NCI-H1930 (cell line): Measurements from ENCODE around the gene BIRC7.

Experiments used
- DNase-seq, 2 experiments: peaks; one replicate each; lab custom pipeline; 2025; lab: John Stamatoyannopoulos, UW

The BIRC7 gene

DNA sequence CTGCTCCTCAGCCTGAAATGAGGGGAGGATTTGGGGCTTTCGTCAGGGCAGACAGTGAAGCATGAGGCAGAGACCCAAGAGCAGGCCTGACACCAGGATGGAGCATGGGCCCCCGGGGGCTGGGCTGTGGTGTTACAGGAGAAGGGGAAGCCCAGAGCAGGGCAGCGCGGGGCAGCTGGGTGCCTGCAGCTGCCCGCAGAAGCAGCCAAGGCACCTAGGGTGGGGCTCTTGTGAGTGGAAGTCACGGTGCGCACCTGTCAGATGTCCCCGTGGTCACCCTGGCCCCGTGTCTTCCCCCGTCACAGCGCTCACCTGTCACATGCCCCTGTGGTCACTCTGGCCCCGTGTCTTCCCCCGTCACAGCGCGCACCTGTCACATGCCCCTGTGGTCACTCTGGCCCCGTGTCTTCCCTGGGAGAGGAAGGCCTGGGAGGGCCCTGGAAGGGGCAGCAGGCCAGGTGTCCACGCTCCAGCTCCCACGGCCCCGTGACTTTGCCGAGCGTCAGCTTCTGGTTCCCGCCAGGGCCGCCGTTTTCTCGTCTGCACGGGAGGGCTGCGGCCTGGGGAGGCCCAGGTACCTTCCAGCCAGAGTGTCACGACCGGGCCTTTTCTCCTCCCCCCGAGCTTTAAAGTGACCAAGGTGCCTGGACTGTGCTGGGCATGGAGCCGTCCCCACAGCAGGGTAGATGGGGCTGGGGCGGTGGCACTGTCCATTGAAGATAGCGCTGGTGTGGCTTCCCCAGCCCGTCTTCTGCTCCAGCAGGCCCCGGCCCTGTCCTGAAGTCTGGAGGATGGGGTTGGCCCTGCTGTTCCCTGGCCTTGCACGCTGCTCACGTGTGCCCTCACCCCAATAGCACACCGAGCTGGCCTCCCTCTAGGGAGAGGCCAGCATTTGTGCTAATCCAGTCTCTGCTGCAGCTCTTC lies 46.3 kb downstream of the BIRC7 start:
- DNase-seq, result no peak

DNA sequence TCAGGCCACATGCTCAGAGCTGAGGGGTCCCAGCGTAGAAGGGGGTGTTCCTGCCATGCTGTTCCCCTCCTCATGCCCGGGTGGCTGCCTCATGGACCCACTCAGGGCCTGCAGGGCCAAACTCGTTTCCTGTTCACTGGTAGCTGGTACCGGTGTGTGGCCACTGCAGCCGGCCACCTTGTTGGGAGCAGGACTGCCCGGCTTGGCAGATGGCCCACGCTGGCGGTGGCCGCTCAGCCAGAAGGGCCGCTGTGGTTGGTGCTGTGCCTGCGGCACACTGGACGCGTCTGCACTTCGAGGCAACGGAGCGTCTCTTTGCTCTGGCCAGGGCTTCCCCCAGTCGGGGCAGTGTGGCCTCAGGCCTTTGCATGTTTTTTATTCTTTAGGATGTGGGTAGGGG lies 47.2 kb downstream of the BIRC7 start:
- DNase-seq, result no peak

DNA sequence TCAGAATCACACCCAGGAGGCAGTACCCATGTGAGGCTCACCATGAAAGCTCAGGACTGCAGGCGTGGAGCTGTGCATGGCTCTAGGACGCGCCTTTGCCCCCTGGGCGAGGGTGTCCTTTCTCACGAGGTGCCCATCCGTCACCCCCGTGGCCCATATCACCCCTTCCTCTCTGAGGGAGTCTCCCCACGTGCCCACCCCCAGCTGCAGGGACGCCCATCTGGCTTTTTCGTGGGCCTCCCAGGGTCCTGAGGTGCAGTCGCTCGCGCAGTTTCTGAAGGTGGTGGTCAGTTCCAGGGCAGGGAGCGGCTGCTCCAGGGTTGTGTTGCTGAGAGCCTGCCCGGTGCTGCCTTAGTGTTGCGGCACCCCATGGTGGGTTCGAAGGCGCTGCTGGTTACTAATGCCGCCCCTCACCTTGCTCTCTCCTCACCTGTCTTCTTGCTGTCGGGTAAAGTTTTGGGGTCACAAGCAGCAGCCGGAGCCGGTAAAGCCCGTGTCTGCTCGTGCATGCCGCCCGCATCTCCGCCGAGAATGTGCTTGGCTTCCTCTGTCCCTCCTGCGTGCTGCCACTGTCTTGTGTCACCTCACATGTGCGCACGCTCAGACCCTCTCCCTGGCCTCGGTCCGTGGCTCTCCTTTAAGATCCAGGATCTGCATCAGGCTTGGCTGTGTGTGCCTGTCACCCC lies 47.8 kb downstream of the BIRC7 start:
- DNase-seq, result no peak

DNA sequence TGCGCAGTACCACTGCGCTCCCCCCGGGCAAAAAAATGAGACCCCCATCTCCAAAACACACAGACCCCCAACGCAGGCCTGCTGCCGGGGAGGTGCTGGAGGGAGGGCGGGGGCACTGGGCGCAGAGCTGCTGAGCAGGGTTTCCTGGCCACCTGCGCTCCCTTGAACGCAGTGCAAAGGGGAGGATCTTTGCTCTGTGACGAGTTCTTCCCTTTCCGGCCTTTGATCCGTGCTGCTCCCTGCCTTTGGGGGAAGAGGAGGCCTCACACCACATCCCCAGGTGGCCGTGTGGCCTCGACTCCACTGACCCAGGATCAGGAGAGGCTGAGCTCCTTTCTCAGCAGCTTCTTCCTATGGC lies 48.4 kb downstream of the BIRC7 start:
- DNase-seq, result no peak

DNA sequence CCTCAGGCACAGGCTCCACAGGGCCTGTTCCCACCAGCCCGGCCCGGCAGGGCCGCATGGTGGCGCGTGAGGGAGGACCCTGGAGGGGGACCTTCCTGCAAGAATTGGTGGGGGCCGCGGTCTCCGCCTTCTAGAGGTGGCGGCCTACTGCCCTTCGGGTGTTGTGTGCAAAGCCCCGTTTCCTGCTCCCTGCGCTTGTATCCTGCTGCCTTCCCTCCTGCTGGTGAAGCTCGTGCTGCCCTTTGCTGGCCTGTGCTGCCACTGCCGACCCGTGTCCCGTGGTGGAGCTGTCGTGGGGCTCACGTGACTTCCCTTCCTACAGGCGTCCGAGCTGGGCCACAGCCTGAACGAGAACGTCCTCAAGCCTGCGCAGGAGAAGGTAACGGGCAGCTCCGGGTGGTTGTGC lies 48.8 kb downstream of the BIRC7 start:
- no peak for DNase-seq

DNA sequence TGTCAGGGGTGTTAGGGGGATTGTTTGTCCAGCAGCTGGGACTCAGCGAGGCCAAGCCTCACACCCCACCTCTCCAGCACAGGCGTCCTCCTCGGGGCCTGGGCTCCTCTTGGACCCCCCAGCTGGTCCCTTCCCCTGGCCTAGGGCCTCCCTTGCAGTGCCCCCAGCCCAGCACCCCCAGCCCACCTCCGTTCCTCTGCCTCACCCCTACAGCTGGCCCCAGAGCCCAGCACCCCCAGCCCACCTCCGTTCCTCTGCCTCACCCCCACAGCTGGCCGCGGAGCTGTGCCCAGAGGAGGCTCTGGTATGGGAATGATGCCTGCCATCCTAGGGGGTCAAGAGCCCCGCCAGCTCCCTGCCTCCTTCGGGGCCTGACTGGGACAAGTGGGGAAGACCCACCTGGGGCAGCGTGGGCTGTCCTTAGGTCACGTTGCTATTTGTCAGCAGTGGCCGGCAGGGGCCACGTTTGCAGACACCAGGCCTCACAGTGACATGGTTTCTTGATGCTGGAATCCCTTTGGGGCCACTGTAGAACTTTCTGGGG lies 49.3 kb downstream of the BIRC7 start:
- DNase-seq, result no peak

DNA sequence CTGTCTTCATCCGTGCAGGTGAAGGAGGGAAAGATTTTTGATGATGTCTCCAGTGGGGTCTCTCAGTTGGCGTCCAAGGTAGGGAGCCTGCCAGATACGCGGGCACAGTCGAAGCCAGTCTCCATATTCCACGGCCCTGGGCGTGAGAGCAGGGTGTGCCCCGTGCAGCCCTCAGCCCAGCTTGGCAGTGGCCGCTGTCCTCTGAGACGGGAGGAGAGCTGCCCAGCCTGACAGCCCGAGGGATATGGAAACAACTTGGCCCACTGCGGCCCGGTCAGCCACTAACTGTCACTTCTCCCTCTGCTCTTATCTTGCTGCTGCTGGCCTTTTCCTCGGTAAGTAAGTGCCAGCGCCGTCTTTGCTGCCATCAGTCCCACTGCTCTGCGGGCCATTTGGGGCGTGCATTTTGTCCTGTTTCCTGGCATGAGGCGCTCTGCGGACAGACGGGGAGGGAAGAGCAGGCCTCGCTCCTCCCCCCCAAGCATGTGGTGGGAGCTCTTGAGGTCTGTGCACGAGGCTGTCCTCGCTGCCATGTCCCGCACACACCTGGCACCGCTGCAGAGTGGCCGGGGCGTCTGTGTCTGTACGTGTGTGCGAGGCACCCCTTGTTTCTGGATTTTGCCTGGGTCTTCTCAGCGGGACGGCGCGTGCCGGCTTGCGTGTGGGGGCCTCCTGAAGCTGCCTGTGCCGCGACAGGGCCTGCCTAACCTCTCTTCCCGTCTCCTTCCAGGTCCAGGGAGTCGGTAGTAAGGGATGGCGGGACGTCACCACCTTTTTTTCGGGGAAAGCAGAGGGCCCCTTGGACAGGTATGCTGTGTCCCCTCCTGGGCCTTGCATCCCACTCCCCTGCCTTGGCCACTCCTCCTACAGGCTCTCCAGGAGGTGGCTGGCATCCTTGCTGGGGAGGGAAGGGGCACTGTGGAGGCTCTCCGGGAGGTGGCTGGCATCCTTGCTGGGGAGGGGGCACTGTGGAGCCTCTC lies 50.2 kb downstream of the BIRC7 start:
- DNase-seq, result no peak

DNA sequence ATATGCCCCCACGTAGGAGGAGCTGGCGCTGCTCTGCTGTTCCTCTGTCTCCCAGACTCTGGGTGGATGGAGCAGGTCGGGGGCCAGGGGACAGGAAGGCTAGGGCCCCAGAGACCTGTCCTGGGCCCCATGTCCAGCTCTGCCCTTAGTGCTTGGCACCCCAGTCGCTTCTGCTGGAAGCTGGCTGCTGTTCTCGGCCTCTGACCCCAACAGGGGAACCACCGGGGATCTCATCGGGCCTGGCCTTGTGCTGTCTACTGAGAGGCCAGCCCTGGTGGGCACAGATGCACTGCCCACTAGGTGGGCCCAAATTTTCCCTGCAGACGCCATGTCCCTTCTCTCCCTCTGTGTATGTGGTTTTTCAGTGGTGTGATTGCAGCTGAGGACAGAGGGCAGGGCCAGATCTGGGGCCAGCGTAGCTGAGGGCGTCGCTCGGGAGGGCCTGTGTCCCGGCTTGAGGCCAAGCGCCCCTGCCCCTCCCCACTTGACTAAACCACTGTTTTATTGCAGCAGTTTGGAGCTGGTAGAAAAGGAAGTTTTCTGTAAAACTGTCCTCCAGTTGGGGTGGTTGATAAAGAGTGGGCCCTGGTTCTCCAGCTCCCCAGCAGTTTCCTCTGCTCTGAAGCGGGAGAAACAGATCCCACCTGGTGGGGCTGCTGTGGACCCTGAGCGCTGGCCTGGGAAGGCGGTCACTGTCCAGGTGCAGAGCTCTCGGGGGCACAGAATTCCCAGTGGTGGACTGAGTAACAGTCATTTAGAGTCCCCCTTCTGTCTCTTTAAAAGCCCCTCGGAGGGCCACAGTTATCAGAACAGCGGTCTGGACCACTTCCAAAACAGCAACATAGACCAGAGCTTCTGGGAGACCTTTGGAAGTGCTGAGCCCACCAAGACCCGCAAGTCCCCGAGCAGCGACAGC lies 51.3 kb downstream of the BIRC7 start:
- DNase-seq, result no peak

DNA sequence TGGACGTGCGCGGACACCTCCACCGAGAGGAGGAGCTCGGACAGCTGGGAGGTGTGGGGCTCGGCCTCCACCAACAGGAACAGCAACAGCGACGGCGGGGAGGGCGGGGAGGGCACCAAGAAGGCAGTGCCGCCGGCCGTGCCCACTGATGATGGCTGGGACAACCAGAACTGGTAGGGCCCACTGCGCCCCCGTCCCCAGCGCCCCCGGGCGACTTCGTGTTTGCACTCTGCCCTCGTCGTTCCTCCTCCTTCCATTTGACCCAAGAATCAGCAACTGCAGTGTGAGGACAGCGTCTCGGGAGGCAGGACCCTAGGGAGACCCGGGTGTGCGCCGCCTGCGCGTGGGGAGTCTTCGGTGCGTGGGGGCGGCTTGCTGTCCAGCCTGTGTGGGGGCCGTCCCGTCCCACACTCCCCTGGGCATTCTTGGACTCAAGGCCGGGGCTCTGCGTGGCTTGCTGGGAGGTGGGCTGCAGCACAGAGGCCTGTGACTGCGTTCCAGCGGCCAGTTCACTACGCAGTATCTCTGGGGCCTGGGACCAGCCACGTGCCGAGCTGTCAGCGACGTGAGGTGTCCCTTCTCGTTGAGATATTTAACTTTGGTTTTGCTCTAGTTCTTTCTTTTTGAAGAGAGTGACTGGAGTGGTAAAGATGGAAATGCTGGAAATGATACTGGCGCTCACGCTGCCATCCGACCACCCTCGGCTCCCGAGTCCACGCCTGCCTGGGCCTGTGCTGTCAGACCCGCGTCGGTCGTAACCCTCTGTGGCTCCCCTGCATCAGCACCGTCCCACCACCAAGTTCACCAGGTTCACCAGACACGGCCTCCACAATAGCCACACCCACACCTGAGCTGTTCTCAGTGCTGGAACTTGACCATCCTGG lies 52.2 kb downstream of the BIRC7 start:
- DNase-seq, result no peak

DNA sequence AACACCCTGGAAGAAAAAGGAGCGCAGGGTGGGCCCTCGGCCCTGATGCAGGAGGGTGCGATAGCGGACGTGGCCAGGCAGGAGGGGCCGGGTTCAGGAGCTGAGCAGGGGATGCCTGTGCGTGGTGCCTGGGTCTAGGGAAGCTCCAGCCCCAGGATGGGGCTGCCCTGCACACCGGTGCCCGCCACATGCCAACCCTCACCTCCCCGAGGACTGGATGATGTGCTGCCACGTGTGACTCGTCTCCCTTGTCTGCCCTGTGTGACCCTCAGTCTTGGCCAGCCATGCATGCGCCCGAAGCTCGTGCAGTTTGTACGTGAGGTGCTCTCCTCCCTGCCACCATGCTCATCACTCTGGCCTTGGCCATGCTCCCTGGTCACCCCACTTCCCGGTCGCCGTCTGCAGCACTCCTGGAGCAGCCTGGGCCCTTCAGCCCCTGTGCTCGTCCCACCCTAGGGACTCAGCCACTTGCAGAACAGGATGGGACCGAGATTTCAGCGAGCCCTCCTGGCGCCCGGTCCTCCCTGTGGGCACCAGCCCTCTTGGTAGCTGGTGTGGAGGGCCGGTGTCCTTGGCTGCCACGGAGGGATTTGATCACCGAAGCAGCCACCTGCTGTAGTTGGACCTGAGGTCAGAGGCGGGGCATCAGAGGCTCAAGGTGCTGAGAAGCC lies 53.0 kb downstream of the BIRC7 start:
- DNase-seq, result no peak

DNA sequence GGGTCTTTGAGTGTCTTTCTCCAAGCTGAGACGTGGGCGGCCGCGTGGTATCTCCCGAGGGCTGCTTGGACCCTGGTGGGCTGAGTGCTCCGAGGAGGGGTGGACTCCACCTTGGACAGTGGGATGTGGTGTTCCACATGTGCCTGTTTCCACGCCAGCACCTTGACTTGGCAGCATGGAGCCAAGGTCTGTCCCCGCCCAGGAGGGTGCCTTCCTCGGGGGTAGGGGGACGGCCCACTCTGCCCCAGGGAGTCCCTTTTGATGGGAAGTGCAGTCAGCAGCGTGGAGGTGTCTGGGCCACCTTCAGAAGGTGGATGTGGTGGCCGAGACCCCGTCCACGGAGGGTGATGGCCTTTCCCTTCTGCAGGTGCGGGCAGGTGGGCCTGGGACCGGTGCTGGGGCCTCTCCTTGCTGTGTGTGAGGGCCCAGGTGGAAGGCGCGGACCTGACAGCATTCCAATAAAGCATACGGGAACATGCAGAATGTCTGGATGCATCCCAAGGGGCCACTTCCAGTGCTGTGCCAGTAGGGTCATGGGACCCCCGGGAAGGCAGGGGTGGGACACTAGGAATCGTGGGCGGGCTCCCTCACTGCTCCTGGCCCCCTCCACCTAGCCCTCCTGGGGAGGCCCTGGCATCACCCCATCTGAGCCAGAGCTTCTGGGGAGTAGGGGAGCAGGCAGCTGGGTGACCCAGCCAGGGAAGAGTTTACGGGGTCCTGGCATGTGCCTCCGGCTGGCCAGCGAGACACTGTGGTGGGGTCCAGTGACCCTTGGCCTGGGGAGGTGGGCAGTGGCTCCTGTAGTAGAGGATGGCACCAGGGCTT lies 53.8 kb downstream of the BIRC7 start:
- DNase-seq, result no peak
